GM21360 (cell line): ENCODE measurements around the gene KCNIP4.

Experiments used
- ATAC-seq: cut with Tn5 transposase; IDR thresholded peaks from one replicate; pipeline ENCODE4 v1.9.1; 2021; ENCODE audit warnings: mild to moderate bottlenecking, moderate library complexity; ENCODE audit not compliant: unreplicated experiment

KCNIP4 gene

DNA sequence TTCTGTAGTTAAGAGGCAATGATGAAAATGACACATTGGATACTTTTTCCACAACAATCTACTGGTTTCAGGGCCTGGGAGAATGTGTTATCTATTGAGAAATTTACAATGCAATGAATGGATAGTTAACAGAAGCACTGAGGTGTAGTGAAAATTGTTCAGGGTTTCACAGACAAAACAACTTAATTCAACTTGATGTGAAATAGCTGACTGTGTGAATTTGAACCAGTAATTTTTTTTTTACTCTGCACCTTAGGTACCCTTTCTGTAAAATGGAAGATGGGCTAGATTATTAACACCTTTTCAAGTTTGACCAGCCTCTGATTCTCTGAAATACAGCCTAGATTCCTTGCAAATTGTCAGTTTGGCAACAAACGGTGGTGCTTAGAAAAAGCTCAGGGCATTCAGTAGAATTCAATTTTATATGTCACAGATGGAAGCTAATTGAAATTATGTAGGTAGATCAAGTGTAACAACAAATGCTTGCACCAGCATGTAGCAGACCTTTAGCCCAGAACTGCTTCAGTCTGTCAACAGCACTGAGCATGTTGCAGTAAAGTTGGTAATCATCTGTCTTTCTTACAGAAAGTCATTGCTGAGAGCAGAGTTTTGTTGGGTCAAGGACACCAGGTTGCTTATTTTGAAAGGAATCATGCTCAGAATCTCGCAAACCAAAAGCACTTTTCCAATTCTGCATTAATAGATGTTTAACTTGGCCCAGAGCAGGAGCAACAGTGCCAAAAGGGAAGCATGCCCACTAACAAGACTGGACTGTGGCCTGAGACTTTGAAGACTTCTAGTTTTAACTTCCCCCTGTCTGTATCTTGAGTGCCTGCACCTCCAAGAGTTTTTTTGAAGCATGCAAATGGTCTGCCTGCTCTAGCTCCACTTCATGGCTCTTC is 721.7 kb downstream of the KCNIP4 start:
- ATAC-seq = no peak

DNA sequence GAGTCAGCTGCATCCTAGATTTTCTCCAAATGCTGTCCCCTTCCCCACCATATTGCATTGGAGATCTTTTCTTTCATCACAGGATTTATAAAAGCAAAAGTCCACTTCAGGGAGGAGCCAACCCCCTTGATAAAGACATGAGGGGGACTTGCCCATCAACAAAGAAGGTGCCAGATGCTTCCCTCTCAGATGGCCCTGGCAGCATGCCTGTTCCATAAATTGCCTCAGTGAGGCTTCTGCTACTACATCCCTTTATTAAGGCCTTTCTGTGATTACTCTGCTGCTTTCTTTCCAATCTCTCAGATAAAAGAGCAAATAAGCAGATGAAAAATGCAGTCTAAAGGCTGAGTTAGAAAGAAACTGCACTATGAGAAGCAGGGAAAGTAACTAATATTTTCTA is 736.7 kb downstream of the KCNIP4 start:
- no peak for ATAC-seq

DNA sequence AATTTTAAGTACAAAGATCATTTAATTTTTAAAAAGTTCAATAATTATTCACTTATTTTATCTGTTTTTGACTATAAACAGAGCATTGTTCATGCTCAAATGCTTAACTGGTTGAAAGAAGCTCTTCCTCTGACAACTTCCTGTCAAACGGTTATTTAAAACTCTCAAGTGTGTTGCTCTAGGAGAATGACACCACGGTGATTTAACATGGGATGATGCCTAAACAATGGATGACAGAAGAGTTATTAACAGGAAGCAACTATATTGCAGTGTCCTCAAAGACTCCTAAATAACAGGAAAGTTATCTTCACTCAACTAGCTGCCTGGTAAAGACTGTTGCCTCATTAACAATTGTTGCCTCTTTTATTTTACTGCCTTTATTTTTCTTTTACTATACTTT is 738.7 kb downstream of the KCNIP4 start:
- no peak for ATAC-seq

DNA sequence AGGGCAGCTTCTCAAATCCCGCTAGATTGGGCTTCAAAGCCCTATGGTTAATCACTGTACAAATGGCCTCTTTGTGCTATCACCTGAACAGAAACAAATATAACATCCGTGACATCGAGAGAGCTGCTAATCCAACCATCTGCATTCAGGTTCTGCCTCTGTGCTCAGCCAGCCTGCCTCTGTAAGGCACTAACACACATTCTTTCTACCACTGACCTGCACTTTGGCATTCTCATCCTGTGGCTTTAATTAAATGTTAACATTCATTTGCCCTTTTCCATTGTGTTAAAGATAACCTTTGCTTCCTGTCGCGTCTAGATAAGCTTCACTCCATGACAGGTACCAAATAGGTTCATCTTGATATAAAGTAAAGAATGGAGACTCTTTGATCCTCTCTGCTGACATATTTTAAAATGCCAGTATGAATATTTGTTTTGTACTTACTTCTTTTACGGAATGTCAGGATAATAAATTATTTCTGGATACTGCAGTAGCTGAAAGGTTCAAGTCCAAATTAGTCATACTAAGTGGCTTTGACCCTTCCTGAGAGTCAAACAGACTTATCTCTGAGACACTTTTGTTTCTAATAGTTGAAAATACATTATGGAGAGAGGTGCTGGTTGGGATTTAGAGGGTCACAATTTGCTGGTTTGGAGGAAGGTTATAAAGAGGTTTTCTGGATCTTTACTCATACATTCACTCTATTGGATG is 742.6 kb downstream of the KCNIP4 start:
- ATAC-seq = no peak

DNA sequence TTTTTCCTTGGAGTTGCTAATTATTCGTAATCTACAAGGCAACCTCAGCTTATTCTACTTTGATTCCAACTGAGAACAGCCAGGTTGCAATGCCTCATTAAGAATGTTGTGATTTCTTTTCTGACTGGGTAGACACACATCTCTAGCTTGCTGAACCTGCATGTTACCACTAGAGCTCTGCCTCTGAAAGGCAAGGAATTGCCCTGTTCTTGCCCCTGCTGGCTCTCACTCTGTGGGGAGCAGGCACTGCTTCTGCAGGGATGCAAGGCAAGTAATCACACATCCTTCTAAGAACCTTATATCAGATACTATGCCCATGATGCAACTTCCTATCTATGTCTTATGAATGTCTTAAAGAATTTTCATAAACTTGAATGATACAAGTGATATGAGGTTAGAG is 745.2 kb downstream of the KCNIP4 start:
- ATAC-seq = no peak

DNA sequence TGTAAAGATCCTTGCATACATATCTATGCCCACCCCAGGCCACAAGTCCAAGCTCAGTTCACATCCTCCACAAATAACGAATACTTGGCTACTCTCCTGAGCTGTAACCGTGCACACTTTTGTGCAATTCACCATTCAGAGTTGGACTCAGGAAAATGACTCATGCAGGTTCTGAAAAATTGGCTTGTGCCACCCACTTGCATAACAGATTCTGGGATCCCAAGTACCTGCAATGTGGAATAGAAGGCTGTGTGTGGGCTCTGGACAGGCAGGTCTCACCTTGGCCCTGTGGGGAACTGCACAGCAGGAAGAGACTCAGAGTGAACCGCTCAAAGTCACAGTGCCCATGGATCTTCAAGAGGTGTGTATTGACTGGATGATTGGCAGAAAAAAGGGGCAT is 745.6 kb downstream of the KCNIP4 start:
- ATAC-seq = no peak

DNA sequence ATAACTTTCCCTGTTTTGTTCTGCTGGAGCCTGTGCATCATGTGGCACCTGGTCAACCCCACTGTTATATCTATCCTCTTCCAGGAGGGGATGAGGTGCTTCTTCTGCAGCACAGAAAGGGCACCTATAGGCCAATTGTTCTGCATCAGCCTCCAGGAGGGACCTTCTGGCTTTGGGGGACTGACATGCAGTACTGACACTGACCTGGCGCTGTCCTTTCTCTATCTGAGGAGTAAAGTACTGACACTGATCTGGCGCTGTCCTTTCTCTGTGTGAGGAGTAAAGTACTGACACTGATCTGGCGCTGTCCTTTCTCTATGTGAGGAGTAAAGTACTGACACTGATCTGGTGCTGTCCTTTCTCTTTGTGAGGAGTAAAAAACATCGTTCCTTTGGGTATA is 749.9 kb downstream of the KCNIP4 start:
- ATAC-seq = no peak

DNA sequence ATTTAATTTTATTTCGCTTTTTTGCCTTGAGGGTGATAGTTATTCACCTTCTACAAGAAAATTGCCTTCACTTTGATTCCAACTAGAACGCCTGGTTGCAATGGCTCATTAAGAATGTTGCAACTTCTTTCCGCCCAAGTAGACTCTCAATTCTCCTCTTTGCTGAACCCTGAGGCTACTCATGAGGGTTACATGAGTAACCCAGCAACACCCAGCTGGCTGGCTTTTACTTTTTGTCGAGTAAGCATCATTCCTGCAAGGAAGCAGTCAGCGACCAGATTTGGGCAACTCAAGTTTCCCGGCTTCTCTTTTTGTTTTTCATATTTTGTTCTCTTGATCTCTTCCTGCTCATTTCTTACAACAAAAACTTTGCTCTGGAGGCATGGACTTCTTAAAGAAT is 752.9 kb downstream of the KCNIP4 start:
- ATAC-seq = no peak

DNA sequence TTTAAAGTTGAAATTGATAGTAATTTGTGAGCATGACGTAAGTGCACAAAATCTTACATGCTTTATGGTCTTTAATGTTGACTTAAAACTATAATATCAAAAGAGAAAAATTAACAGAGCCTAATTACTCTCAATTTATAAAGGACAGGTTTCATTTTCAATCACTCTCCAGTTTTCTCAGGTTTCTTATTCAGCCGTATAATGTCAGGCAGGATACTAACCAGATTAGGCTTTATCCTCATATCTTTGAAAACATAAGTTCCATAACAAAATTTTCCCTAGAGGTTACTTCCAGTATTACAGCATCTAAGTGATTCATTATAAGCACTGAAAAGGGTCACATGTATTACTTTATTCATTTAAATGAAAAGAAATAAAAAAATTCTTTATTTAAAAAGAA is 756.2 kb downstream of the KCNIP4 start:
- no peak for ATAC-seq

DNA sequence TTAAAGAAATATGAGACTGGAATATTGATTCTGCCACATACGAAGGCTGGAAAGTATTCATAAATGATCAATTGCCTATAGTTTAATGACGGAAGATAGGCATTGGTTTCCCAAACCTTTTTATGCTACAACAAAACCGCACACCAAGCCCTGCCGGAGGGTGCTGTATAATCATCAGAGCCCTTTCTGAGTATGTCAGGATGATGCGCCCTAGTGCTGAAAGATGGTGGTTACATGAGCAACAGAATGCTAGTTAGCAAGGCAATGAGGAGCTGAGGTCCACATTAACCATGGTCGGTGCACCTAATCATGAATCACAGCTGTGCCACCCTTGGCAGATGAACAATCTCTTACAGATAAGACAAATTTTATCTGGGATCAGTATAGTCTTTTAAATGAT is 757.3 kb downstream of the KCNIP4 start:
- ATAC-seq = no peak

DNA sequence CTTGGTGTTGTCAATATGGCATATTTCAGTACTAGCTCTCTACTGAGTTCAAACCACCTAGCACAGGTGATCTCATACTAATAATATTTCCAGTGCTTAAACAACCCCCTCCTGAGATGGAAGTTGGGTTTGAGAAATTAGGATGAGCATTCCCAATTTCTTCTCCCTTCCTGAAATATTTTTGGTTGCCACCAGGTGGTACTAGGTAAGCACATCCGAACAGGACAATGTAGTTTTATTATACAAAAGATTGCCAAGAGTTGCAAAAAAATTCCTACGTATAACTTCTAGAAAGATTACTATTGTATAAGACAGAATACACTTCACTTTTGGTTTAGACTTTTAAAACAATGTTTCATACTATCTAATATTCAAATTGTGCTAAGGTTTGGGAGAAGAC is 763.8 kb downstream of the KCNIP4 start:
- no peak for ATAC-seq

DNA sequence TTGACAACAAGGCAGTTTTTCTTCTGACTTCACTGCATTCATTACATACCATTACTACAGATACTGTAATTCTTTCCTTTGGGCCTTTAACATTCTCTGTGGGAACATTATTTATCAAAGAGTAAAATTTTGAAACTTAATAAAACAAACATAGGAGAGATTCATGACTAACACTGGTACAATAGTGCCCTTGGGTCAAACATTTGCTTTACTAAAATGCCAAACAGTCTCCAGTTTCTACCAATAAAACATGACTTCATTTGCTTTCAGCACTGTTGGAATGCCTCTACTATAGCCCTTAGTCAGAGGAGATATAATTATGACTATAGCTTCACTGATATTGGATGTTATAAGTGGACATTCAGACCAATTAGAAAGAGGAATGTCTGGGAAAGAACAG is 766.9 kb downstream of the KCNIP4 start:
- ATAC-seq = no peak

DNA sequence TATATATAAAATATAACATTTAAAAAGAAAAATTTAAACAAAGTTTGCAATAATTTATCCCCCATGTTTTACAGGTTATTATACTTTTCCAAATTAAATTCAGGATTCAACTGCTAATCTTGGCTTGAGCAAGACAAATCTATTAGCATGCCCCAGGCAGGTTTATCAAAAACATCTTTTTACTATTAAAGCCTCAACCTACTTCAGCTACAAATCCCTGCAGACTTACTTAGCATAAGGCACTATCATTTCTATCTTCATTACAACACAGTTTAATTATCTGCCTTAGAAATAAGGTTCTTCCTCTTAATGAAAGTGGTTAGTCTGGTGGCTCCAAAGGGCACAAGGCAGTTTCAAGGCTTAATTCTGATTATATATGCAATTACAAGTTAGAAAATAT is 770.7 kb downstream of the KCNIP4 start:
- ATAC-seq = no peak

DNA sequence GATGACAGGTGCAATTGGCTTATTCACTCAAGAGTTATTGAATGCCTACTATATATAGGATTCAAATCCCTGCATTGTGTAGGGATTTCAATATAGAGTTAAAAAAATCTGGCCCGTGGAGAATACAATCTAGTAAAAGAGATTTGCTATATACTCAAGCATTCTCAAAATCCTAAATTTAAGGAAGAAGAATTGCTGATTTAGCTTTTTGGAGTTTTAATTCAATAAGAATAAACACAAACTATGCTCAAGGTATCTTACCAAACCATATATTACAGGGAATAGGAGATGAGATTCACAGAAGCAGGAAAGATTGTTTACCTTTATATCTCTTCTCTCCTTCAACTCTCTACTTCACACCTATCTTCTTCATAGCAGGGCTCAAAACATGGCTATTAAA is 771.5 kb downstream of the KCNIP4 start:
- no peak for ATAC-seq

DNA sequence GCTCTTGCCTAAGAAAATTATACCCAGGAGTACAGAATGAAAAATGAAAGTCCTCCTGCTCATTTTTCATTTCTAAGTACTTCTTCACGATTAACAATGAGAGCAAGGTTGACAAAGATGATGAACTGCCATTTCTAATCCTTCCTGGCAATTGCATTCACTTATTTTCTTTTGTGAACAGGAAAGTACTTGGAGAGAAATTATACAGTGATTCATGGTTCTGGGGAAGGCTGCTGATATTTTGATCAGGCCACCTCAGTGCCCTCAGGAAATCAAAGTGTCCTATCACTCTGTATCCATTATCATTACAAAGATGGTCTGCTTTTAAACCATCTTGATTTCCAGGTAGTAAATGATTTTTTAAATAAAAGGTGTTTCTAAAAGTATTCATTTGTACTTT is 780.9 kb downstream of the KCNIP4 start:
- ATAC-seq = no peak

DNA sequence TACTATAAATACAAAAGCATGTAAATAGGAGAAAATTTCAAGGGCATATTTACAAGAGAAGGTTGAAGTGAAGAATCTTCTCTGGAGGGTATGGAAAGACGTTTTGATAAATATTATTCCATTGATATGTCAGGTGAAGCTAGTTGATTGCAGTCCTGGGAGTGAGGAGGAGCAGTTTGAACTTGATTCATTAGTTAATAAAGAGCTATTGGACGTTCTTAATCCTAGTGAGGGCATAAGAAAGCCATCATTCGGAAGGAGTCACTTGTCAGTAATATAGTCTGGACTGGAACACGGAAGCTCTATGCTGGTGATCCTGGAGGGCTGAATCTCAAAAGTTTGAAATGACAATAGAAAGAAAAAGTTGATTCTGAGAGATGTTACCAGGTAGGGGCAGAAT is 793.2 kb downstream of the KCNIP4 start:
- no peak for ATAC-seq

DNA sequence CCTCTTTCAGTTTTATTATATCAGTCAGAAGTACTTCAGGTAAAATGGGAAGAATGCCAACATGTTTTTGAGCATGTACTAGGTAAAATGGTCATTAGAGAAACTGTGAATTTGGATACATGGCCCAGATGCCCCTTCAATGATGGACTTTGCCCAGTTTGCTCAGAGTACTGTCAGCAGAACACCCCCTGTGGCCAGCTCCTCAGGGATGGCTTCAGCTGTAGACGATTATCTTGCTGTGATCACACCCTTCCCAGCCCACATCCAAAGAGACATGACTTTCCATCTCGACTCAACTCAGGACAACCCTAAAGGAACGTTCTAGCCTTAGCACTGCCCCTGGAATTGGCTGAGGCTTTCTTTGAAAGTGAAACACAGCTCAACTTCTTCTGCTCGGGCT is 809.2 kb downstream of the KCNIP4 start:
- ATAC-seq = no peak

DNA sequence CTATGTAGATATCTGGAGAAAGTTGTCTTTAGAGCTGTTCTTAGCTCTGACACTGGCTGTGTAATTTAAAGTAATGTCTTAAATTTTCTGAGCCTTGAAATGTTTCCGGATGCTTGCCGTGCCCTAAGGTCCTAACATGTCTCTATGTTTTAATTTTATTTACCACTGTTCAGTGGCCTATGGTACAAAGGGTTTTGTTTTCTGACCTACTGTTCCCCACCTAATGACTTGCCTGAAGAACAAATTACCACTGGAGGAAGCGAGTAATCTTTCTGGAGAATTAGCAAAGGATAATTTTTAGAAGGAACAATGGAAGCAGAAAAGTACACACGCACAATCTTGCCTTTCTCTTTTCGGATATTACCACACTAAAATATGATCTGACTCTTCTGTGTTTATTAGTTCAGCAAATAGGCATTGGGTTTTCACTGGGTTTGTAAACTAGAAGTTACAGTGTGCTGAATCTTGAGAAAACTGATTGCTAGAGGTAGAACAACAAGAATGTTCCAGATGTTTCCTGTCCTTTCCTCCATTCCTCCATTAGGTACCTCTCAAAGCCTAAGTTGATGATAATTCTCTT is 812.4 kb downstream of the KCNIP4 start:
- no peak for ATAC-seq

DNA sequence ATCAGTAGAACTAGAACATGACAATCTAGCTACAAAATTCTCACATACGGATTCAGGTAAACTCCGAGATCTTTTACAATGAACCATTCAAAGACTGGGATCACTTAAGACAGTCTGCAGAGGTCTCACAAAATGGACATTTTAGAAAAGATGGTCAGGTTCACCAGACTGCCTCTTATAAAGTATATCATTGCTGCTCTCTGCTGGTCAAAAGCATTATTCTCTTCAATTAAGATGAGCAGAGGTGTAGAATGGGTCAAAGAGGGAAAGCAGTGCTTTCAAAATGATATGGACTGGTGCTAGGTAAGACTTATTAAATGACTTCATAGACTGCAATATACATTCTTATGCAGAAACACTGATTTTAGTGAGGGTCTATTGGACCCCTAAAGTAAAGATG is 813.6 kb downstream of the KCNIP4 start:
- ATAC-seq = no peak

DNA sequence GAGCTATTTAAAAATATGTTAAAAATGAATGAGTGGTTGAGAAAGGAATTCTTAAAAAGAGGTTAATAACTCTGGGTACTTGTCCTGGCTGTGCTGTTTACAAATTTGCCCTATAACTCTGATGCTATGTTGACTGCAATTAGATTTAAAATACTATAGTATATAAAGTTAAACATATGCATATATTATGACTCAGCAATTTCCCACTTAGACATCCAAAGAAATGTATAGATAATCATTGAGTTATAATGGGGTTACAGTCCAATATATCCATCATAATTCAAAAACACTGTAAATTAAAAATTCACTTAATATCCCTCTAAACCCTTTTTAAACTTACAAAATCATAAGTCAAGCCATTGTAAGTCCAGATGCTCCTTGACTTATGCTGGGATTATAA is 818.0 kb downstream of the KCNIP4 start:
- no peak for ATAC-seq

DNA sequence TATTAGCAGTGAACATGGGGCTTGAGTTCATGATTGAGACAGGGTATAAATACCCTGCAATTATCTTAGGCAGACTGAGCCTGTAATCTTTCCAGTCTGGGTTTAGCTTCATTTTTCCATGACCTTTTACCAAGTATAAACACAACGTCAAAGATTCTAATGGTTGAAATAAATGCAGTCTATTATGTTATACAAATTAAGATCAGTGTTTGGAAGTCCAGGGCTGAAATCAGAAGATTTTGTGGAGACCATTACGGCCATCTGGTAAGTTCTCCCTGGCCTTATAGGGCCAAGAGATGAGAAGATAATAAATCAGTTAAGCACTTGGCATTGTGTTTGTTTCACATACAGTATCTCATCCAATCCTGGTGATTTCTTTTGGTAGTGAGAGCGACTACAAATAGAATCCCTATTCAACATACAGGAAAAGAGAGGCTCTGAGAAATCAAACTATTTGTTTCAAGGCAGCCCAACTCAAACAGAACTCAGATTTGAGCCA is 822.5 kb downstream of the KCNIP4 start:
- no peak for ATAC-seq

DNA sequence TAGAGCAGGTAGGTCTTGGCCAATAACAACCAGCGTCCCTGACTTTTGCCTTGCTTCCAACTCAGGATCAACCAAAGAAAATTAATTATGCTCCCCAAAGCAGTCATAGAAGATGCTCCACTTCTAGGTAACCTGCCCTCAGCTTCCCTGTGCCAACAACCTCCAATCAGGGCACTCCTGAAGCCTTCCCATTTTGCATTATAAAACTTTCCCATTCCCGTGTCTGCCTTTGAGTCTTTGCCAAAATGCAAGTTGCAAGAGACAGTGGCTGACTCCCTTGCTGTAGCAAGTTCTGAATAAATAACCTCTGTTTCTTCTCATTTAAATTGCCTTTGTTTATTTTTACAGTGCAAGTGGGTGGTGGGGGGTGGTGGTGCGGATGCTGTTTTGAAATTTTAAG is 830.3 kb downstream of the KCNIP4 start:
- no peak for ATAC-seq
